ENCODE data around the gene CYP26B1.

- TF ChIP-seq POLR2A (IDR thresholded peaks at IDR 0.05; ENCODE audit: low read depth, low read length) (no peak), POLR2AphosphoS5 (IDR thresholded peaks at IDR 0.05; ENCODE audit: low read depth, low read length) (no peak)
Measured at GRCh38 chr2:72155737-72156136, 8.1 kb upstream of the CYP26B1 start.

Data from GM12892 (cell line).